A549 (cell line): ENCODE data around the gene PIGK.

Experiments
- CEBPB ChIP-seq, 2 experiments: fragments of >200 bp in 1 of 2; sonication (Bioruptor Twin) in 1 of 2; formaldehyde crosslinking in 1 of 2; IDR thresholded peaks; 2 replicates each; pipeline ENCODE4 v1.6.1; 2012 to 2016
- CTCF ChIP-seq: fragments of >200 bp; sonication (Bioruptor Twin); formaldehyde crosslinking; IDR thresholded peaks from 3 replicates; pipeline ENCODE4 v1.5.1; 2016
- JUNB ChIP-seq: fragments of >200 bp; sonication (Bioruptor Twin); formaldehyde crosslinking; IDR thresholded peaks from 2 replicates; pipeline ENCODE4 v1.6.1; 2016
- POLR2A ChIP-seq: IDR thresholded peaks from 2 replicates; pipeline ENCODE4 v1.6.1; 2012; ENCODE audit warnings: mild to moderate bottlenecking, low read length
- REST ChIP-seq: fragments of 200-600 bp; sonication (generic); IDR thresholded peaks from 2 replicates; pipeline ENCODE4 v1.6.1; 2016; ENCODE audit warnings: antibody characterized with exemption, mild to moderate bottlenecking, moderate library complexity

GRCh38 chr1:77202751-77203150 lies 16.5 kb downstream of the PIGK start:
- no peak for TF ChIP-seq REST
- no peak for TF ChIP-seq POLR2A
- TF ChIP-seq CEBPB (IDR thresholded peaks at IDR 0.05) = no peak
- no peak for TF ChIP-seq JUNB
- no peak for TF ChIP-seq CTCF
